ELR (cell line): ENCODE data around the gene HAPSTR1.
"Not testable (repeated sequence)": the region's sequence is repeated elsewhere in the genome, so short reads cannot be mapped to it uniquely, and the experiment has no call there.

Experiments used
- DNase-seq: peaks from one replicate; pipeline ENCODE4 v3.0.0-alpha.2; 2015; ENCODE audit warnings: low read depth

Gene HAPSTR1

DNA sequence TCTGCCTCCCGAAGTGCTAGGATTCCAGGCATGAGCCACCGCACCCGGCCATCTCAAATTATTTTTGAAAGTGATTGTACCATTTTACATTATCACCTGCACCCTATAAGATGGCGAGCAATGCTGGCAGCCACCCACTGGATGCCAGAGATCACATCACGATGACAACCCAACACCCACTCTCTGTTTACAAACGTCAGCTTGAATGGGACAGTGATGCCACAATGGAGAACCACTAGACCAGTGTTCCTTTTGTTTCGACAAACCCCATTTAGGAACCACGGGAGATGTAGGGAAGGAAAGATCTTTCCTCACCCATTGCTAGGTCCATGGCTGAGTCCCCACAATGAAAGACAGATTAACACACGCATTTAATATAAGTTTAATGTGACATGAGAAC, 20.1 kb upstream of the HAPSTR1 start:
- DNase-seq, result no peak

DNA sequence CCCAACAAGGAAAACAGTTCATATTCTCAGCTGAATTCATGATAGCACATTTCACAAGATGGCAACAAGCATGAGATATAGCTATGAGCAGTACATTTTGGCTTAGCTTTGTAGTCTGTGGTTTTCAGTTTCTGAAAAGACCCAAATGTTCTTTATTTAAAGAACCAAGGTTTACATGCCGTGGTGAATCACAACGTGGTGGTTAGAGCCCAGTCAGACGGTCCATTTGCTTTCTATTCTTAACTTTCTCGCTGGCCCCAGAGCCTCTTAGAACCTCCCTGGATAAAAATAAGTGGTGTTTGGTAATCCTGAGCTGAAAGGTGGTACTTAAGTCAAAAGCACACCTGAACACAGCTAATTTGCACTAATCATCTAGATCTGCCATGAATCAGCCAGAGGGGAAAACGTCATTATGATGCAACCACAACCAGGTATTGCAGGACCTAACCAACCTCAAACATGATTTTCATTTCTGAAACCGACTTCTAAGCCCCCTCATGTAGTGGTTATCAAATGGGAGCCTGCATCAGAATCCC, 18.6 kb upstream of the HAPSTR1 start:
- DNase-seq, result peak; percentile 86

DNA sequence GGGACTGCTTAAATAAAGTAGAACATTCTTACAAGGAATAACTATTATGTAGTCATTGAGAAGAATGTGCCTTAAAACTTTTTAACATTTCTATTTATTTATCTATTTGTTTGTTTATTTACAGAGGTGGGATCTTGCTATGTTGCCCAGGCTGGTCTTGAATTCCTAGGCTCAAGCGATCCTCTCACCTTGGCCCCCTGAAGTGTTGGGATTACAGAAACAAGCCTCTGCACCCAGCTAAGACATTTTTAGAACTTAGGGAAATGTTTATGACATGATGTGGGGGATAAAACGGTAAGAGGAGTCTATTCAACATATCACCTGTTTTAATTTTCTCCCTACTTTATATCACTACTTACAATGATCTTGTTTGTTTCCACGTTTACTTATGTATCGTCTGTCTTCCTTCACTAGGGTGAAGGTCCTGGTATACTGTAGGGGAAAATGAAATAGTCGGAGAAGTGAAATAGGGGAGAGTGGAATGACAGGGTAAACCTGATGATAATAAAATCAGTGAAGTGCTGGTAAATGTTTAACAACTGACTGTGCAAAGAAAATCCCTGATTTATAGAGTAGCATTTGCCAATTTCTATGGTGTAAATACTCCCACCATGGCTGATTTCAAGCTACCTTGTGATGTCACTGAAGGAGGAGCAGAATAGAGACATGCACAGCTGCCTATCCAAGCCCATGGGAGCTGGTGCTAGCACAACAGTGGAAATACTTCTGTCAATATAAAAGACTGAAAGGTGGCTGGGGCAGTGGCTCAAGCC, 16.0 kb upstream of the HAPSTR1 start:
- no peak for DNase-seq

DNA sequence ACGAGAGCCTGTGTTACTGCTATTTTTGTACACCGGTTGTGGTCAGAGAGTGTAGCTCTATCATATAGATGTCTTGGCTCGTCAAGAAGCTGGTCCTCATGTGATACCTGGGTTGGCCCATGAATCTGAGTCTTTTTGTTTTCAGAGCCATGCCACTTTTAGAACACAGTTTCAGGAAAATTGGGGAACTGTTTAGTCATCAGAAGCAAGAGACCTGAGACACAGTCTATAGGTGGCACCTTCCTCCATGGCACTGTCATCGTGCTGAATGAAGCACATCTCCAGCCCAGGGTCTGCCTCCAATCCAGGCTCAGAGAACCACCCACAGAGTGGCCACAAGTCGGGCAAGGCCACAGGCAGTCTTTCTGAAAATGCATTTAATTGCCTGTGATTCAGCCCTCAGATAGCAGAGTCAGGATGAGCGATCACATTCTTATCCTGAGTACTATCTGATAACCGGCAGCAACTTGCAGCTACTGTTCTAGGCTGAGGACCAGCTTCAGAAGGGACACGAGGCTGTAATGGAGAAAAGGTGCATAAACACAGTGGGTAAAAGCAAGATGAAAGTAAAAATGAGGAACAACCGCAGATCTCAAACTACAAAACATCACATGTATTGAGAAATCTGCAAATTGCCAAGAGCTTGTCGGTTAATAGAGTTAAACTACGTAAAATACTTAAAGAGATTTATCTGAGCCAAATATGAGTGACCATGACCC, 14.2 kb upstream of the HAPSTR1 start:
- DNase-seq, result peak; percentile 91

DNA sequence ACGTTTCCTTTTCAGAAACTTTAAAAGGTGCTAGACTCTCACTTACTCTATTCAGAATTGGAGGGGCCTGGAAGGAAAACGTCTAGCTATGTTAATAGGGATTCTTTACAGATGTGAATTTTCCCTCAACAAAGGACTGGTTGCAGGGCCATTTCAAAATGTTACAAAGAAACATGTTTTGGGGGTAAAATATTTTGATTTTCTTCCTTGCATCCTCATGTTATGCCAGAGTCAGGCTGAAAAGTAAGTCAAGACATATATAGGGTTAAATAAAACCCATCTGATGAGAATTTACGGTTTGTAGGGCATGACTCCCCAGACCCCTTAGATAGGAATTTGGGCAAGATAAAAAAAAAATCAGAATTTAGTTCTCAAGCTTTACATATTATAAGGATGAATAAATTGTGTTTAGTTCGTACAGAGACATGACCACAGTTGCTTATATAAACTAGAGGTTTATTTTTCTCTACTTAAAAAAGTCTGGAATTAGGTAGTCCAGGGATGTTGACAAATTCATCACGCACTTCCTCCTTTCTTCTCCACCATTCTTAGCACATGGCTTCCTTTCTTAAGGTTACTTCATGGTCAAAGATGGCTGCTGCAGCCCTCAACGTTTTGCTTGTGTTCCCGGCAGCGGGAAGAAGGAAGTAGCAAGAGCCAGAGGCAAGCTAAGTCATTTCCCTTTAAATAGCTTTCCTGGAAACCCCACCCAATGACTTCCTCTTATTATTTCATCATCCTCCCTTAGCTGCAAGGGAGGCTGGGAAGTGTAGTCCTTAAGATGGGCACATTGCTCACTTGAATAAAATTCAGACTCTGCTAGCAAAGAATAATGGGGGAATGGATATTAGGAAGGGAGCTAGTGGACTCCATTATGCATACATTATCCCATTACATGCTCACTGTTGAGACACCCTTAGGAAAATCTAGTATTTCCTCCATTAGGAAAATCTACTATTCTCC, 12.7 kb upstream of the HAPSTR1 start:
- DNase-seq, result peak; percentile 95

DNA sequence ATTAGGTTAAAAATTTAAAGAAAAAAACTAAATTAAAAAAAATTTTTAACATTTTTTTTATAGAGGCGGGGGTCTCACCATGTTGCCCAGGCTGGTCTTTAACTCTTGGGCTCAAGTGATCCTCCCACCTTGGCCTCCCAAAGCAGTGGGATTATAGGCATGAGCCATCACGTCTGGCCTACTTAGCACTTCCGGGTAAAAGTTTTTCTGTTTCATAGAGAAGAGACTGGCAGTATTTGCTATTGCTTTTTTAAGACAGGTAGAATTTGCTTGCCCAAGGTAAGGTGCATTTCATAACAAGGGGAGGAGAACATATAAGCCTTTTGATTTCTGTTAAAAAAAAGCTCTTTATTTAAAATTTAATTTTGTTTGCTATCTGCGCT, 12.0 kb upstream of the HAPSTR1 start:
- DNase-seq, result no peak

DNA sequence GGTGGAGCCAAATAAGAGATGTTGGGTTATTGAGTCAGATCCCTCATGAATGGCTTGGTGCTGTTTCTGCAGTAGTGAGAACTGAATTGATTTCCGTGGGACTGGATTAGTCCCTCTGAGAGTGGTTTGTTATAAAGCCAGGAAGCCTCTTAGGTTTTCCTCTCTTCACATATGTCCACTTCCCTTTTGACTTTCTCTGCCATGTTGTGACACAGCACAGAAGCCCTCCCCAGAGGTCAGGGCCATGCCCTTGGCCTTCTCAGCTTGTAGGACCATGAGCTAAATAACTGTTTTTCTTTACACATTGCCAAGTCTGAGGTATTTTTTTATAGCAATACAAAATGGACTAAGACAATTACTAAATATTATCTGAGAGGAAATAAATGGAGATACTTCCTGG, 10.3 kb upstream of the HAPSTR1 start:
- no peak for DNase-seq

DNA sequence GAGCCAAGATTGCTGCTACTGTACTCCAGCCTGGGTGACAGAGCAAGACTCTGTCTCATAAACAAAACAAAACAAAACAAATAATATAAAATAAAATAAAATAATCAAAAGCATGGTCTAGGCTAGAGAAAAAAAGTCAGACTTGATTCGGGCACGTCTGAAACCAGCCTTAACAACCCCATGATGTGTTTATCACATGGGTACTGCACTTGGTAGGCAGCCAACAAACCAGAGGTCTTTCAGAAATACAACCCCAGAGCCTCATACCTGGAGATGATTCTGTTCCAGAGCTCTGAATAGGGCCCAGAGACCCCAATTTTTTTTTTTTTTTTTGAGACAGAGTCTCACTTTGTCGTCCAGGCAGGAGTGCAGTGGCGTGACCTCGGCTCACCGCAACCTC, 9.6 kb upstream of the HAPSTR1 start:
- no peak for DNase-seq

DNA sequence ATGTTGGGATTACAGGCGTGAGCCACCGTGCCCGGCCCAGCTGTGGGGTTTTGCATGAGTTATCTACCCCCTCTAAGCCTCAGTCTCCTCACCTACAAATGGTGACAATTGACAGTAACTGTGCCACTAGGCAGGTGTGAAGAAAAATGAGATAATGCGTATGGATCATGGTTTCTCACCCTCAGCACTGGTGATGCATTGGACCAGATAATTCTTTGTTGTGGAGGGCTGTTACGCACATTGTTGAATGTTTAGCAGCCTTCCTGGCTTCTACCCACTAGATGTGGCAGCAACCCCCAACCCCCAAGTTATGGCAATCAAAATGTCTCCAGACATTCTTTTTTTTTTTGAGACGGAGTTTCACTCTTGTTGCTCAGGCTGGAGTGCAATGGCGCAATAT, 9.0 kb upstream of the HAPSTR1 start:
- no peak for DNase-seq

DNA sequence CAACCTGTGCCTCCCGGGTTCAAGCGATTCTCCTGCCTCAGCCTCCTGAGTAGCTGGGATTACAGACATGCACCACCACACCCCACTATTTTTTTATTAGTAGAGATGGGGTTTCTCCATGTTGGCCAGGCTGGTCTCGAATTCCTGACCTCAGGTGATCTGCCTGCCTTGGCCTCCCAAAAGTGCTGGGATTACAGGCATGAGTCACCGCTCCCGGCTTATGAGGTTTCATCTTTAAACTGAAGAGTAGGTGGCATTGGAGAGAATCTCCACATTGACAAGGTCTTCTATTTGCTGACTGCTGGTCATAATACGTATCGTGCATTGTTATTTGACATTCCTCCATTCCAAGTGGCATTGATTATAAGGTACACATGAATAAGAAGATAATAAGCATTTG, 3.7 kb upstream of the HAPSTR1 start:
- DNase-seq, result not testable (repeated sequence)

DNA sequence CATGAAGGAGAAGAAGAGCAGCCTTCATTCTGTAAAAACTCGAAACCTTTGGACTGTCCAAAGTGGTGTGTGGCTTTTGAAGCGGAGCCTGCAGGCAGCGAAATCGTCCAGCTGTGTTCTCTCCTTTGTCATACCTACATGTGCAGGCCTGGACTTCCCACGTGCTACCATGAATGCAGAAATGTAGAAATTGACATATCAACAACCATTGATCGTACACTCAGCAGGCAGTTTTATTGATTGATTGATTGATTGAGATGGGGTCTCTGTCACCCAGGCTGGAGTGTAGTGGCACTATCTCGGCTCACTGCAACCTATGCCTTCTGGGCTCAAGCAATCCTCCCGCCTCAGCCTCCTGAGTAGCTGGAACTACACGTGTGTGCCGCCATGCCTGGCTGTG, 2.6 kb upstream of the HAPSTR1 start:
- no peak for DNase-seq

DNA sequence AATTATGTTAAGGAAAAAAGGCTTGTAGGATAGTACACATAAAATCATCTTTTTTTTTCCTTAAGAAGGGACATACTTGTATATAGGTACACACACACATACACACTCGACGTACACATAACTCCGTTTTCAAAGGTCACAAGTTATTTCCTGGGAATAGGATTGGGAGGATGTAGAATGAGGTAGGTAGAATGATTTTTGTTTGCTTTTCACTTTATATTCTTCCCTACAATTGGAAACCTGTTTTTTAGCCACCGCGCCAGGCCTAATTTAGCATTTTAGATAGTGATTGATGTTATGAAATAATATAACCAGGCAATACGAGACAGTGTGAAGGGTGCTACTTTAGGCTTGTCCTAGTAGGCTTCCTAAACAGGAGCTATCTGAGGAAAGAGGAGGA, 1.8 kb upstream of the HAPSTR1 start:
- DNase-seq, result no peak

DNA sequence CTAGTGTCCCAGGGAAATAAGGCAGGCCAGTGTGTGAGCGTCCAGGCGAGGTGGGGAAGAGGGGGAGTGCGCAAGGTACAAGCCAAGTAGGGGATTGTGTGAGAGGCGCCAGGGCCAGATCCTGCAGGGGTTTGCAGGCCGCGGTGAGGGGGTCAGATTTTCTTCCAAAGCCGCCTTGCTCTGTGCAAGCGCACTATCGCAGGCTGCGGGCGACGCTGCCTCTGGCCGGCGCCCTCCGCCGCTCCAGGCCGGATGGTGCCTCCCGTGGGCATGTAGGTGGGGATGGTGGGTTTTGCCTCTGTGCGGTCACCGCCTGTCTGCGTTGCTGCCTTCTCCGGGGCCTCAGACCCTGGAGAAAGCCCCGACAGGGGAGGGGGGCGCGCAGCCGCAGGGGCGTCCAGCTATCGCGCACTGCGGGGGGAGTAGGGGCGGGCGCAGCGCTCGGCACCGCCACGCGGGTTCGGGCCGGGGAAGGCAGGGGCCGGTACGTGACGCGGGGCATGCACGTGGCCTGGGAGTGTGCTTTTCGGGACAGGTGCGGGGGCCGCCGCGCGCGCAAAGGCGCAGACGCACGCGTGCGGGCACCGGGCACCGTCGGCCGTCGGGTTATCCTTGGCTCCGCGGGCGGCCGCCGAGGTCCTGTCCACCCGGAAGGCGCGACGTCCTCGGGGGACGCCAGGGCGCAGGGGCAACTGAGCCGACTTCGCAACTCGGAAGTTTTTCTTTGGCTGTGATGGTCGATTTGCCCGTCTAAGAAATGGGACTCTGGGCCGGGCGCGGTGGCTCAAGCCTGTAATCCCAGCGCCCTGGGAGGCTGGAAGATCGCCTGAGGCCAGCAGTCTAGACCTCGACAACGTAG, 1.1 kb upstream of the HAPSTR1 start:
- no peak for DNase-seq

DNA sequence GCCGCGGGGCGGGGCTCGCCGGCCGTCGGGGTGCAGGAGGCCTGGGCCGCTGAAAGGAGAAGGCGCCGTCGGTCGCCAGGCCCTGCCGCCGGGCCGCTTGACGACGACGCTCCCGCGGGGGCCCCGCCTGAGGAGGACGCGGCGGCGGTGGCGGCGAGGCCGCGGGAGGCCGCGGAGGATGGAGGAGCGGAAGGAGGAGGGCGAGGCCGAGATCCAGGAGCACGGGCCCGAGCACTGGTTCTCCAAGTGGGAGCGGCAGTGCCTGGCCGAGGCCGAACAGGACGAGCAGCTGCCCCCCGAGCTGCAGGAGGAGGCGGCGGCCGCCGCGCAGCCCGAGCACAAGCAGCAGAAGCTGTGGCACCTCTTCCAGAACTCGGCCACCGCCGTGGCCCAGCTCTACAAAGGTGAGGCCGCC, 430 bp downstream of the HAPSTR1 start:
- DNase-seq, result peak; percentile 40

DNA sequence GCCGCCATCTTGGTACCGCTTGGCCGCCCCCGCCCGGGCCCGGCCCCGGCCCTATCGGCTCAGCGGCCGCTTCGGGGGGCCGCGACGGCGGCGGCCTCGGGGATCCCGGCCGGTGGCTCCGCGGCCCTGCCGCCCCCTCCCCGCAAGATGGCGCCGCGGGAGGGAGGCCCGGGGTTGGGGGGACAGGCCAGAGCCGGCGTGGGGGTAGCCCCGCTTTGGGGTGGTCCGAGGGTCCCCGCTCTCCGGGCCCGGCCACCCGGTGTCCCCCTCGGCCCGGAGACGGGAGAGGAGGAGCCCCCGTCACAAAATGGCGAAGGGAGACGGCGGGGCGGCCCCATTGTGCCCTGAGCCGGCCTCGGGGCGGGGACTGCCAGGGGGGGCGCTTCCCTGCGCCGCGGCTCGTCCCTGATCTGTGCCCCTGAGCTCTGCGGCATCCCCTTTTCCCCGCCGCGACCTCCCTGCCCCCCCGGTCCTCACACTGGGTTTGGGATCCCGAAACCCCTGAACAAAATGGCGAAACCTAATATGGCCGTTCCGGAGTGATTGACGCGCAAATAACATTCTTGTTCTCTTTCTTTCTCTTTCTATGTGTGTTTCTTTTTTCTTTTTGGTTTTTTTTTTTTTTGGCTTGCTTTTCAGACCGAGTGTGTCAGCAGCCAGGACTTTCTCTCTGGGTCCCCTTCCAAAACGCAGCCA, 986 bp downstream of the HAPSTR1 start:
- peak; percentile 36 for DNase-seq

DNA sequence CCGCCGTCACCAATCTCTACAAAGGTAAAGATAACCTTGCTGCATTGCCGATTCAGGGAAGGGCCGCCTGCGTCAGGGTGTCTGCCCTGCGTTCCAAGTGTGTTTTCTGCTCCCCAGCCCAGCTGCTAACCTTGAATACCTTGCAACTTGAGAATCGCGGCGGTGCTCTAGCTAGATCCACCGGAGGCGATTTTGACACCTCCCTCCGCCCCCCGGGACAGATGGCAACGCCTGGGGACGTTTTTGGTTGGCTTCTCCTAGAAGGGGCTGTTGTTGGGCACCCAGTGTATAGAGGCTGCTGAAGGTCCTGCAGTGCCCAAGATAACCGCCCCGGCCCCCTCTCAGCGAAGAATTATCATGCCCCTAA, 1.5 kb downstream of the HAPSTR1 start:
- peak; percentile 36 for DNase-seq

DNA sequence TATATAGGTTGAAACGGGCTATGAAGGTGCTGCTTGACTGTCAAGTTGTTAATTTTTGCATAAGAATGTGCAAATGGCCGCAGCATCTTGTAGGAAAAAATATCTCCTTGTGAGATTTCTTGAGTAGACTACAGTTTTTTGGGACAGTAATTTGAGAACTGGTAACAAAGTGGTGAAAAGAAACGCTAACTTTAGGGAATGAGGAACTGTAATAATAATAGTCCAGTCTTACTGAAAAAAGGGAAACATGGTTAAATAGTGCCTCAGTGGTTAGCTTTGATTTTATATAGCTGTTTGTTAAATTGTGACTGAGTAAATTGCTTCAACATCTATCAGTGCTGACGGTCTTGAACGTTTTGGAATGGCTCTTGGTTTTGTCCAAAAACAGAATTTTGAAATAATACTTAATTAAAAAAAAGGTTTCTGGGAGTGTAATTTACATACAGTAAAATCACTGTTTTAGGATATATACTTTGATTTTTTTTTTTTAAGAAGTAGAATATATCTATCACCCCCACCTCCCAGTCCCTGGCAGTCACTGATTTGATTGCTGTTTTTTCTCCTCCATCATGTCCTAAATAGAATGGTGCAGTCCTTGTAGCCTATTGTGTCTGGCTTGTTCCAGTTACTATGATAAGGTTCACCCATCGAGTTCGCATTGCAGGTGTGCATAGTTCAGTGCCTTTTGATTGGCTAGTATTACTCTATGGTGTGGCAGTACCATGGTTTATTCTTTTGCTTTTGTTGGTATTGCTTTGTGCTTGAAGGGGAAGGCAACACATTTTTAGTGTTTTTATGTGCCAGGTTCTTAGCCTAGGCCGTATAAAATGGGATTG, 2.8 kb downstream of the HAPSTR1 start:
- no peak for DNase-seq

DNA sequence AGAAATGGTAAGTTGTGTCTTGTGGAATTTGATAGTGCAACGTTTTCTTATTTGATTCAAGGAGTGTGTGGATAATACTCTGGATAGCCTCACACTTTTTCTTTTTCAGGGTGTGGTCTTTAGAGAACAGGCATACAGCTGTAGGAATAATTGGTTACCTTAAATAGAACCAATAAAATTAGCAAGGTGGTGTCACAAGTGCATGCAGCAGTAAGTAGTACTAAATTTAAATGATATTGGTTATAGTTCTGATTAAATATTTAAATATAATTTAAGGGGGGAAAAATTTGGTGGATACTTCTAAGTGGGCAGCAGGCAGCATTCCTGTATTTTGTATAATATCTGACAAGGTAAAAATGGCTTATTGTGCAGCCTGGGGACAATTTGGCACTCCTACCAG, 3.7 kb downstream of the HAPSTR1 start:
- DNase-seq, result no peak

DNA sequence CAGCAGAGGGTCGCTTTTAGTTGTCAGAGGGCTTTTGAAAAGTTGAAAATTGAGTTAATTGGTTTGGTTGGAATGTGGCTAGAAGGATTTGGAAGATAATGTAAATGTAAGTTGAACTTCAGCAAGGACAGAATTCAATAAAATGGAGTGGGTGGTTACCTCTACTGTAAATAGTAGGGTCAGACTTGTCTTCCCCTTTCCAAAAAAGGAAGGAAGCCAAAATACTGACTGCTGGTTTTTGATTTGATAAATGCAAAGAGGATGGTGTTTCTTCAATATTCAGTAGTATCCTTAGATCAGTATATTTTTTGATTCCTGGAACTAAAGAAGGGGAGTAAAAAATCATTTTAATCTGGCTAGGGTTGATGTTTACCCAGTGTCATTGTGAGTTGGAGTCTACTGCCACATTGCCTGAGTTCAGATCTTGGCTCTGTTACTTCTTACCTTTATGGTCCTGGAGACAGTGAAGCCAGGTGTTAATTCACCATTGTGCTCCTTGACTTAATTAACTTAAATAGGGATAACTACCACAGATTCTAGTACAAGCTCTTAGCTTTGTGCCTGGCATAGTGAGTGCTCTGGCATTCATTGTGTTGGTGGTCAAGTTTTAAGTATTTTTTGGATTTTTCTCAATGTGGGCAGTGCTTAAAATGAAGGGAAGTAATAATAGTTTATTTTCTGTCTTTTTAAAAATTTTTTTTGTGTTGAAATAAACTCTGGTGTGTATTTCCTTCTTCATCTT, 4.4 kb downstream of the HAPSTR1 start:
- no peak for DNase-seq
